Immature natural killer cell (primary cell): ENCODE results near the gene ASIC2. TPM values are rescaled to one million over a fixed set of nuclear protein-coding genes. Genes with fewer than 3 reads are reported as not detected.

Experiments
- DNase-seq, 3 donors: peaks; one replicate each; pipeline ENCODE4 v3.0.0; 2022; ENCODE audit warnings: mixed read lengths in 1 of 3
- H3K27ac Mint-ChIP-seq, 6 donors: one replicate each; pipeline ENCODE4 v1.8.0; 2020; ENCODE audit warnings: mixed read lengths in 6 of 6, mild to moderate bottlenecking in 5 of 6, inconsistent platforms in 4 of 6, moderate library complexity in 3 of 6
- H3K27me3 Mint-ChIP-seq, 3 donors: one replicate each; pipeline ENCODE4 v1.8.0; 2020 to 2021; ENCODE audit warnings: low read depth in 3 of 3, mild to moderate bottlenecking in 3 of 3, mixed read lengths in 3 of 3, moderate library complexity in 3 of 3, inconsistent platforms in 1 of 3
- H3K36me3 Mint-ChIP-seq, 3 donors: one replicate each; pipeline ENCODE4 v1.8.0; 2020; ENCODE audit warnings: mixed read lengths in 3 of 3, inconsistent platforms in 2 of 3, mild to moderate bottlenecking in 2 of 3
- H3K4me1 Mint-ChIP-seq, 2 donors: one replicate each; pipeline ENCODE4 v1.8.0; 2020; ENCODE audit warnings: inconsistent platforms in 2 of 2, mild to moderate bottlenecking in 2 of 2, mixed read lengths in 2 of 2, moderate library complexity in 1 of 2
- H3K4me3 Mint-ChIP-seq, 5 donors: one replicate each; pipeline ENCODE4 v1.8.0; 2020; ENCODE audit warnings: mild to moderate bottlenecking in 5 of 5, mixed read lengths in 5 of 5, inconsistent platforms in 3 of 5, moderate library complexity in 3 of 5
- H3K9me3 Mint-ChIP-seq, 6 donors: one replicate each; pipeline ENCODE4 v1.8.0; 2020; ENCODE audit warnings: mild to moderate bottlenecking in 6 of 6, mixed read lengths in 6 of 6, inconsistent platforms in 4 of 6, moderate library complexity in 3 of 6
- polyA plus RNA-seq, 3 donors: library from polyadenylated mRNA; unstranded; fragments of 300-500 nt; fragmentation: Illumina TruSeq; gene quantifications; one replicate each; pipeline ENCODE4 v1.2.3, GENCODE V29; 2021

The ASIC2 gene
- polyA plus RNA-seq, 3 donors from 2014 or later = not detected

- Mint-ChIP-seq H3K4me1 (peaks cover 2 to 22% of the 10 kb centered on the region in 2 donors), H3K27me3 (peaks cover under 1 to 15% (median 2%) of the 10 kb centered on the region in 3 donors), H3K9me3 (peaks cover 0 to 3% (median 0%) of the 10 kb centered on the region in 6 donors), H3K36me3 (no peaks in the 10 kb centered on the region), H3K27ac (no peak overlapping the region), H3K4me3 (no peak overlapping the region)
- no peak for DNase-seq
These were observed 7.1 kb upstream of the ASIC2 start for GRCh38 chr17:33300241-33300640.

GRCh38 chr17:33299115-33299514 is 6.0 kb upstream of the ASIC2 start:
- H3K27me3 Mint-ChIP-seq = peaks cover 3 to 20% (median 6%) of the 10 kb centered on the region in 3 donors
- H3K36me3 Mint-ChIP-seq = no peaks in the 10 kb centered on the region
- H3K27ac Mint-ChIP-seq = no peak overlapping the region
- H3K9me3 Mint-ChIP-seq = peaks cover 0 to 3% (median 0%) of the 10 kb centered on the region in 6 donors
- H3K4me1 Mint-ChIP-seq = peaks cover 3 to 22% of the 10 kb centered on the region in 2 donors
- no peak for DNase-seq
- H3K4me3 Mint-ChIP-seq = no peak overlapping the region

GRCh38 chr17:33297643-33298042 is 4.5 kb upstream of the ASIC2 start:
- H3K9me3 Mint-ChIP-seq = peaks cover 0 to 3% (median 0%) of the 10 kb centered on the region in 6 donors
- H3K27me3 Mint-ChIP-seq = peaks cover 6 to 20% (median 10%) of the 10 kb centered on the region in 3 donors
- H3K36me3 Mint-ChIP-seq = no peaks in the 10 kb centered on the region
- H3K4me3 Mint-ChIP-seq = no peak overlapping the region
- peaks cover 3 to 10% of the 10 kb centered on the region in 2 donors for H3K4me1 Mint-ChIP-seq
- DNase-seq = no peak
- no peak overlapping the region for H3K27ac Mint-ChIP-seq

- H3K4me1 Mint-ChIP-seq = peaks cover 0 to 6% of the 10 kb centered on the region in 2 donors
- H3K4me3 Mint-ChIP-seq = no peak overlapping the region
- peaks cover 9 to 25% (median 13%) of the 10 kb centered on the region in 3 donors for H3K27me3 Mint-ChIP-seq
- peaks cover 0 to 3% (median 0%) of the 10 kb centered on the region in 6 donors for H3K9me3 Mint-ChIP-seq
- H3K36me3 Mint-ChIP-seq = no peaks in the 10 kb centered on the region
- no peak for DNase-seq
- no peak overlapping the region for H3K27ac Mint-ChIP-seq
These were observed 1.9 kb upstream of the ASIC2 start for GRCh38 chr17:33294994-33295393.

- H3K36me3 Mint-ChIP-seq = no peaks in the 10 kb centered on the region
- peaks cover 11 to 27% (median 18%) of the 10 kb centered on the region in 3 donors for H3K27me3 Mint-ChIP-seq
- no peak overlapping the region for H3K4me3 Mint-ChIP-seq
- H3K4me1 Mint-ChIP-seq = peaks cover 0 to 6% of the 10 kb centered on the region in 2 donors
- peaks cover 0 to 2% (median 0%) of the 10 kb centered on the region in 6 donors for H3K9me3 Mint-ChIP-seq
- no peak overlapping the region for H3K27ac Mint-ChIP-seq
- no peak for DNase-seq
These were observed 704 bp downstream of the ASIC2 start for GRCh38 chr17:33292201-33292980.

GRCh38 chr17:33291248-33292200 is 1.6 kb downstream of the ASIC2 start:
- Mint-ChIP-seq H3K27ac (no peak overlapping the region), H3K27me3 (peaks cover 13 to 25% (median 19%) of the 10 kb centered on the region in 3 donors), H3K9me3 (peaks cover 0 to 2% (median 0%) of the 10 kb centered on the region in 6 donors), H3K36me3 (no peaks in the 10 kb centered on the region), H3K4me3 (peak overlapping the region in 3 of 5 donors; percentile 30 to 61 (median 60)), H3K4me1 (peaks cover 0 to 6% of the 10 kb centered on the region in 2 donors)
- DNase-seq = no peak

GRCh38 chr17:33290253-33290652 is 2.8 kb downstream of the ASIC2 start:
- Mint-ChIP-seq H3K4me1 (peaks cover 0 to 6% of the 10 kb centered on the region in 2 donors), H3K4me3 (no peak overlapping the region), H3K36me3 (no peaks in the 10 kb centered on the region), H3K27ac (no peak overlapping the region), H3K27me3 (peaks cover 14 to 27% (median 25%) of the 10 kb centered on the region in 3 donors), H3K9me3 (peaks cover 0 to 2% (median 0%) of the 10 kb centered on the region in 6 donors)
- no peak for DNase-seq

- Mint-ChIP-seq H3K9me3 (no peaks in the 10 kb centered on the region), H3K27ac (no peak overlapping the region), H3K27me3 (peaks cover 11 to 21% (median 19%) of the 10 kb centered on the region in 3 donors), H3K4me3 (no peak overlapping the region), H3K36me3 (no peaks in the 10 kb centered on the region), H3K4me1 (peaks cover 0 to 5% of the 10 kb centered on the region in 2 donors)
- DNase-seq = no peak
These were observed 4.1 kb downstream of the ASIC2 start for GRCh38 chr17:33288954-33289353.

- Mint-ChIP-seq H3K27ac (no peak overlapping the region), H3K4me1 (peaks cover 0 to 3% of the 10 kb centered on the region in 2 donors), H3K27me3 (peaks cover 10 to 18% (median 15%) of the 10 kb centered on the region in 3 donors), H3K36me3 (no peaks in the 10 kb centered on the region), H3K9me3 (no peaks in the 10 kb centered on the region), H3K4me3 (no peak overlapping the region)
- DNase-seq = no peak
These were observed 5.9 kb downstream of the ASIC2 start for GRCh38 chr17:33287096-33287725.

GRCh38 chr17:33285413-33285812 is 7.7 kb downstream of the ASIC2 start:
- H3K9me3 Mint-ChIP-seq = no peaks in the 10 kb centered on the region
- peaks cover 8 to 17% (median 10%) of the 10 kb centered on the region in 3 donors for H3K27me3 Mint-ChIP-seq
- no peak overlapping the region for H3K4me3 Mint-ChIP-seq
- no peak for DNase-seq
- no peak overlapping the region for H3K27ac Mint-ChIP-seq
- no peaks in the 10 kb centered on the region for H3K36me3 Mint-ChIP-seq
- H3K4me1 Mint-ChIP-seq = no peaks in the 10 kb centered on the region

- no peaks in the 10 kb centered on the region for H3K9me3 Mint-ChIP-seq
- no peak overlapping the region for H3K4me3 Mint-ChIP-seq
- H3K36me3 Mint-ChIP-seq = no peaks in the 10 kb centered on the region
- no peak for DNase-seq
- peaks cover 6 to 14% (median 10%) of the 10 kb centered on the region in 3 donors for H3K27me3 Mint-ChIP-seq
- no peak overlapping the region for H3K27ac Mint-ChIP-seq
- no peaks in the 10 kb centered on the region for H3K4me1 Mint-ChIP-seq
These were observed 9.1 kb downstream of the ASIC2 start for GRCh38 chr17:33284022-33284421.

- DNase-seq = no peak
- no peak overlapping the region for H3K4me3 Mint-ChIP-seq
- no peaks in the 10 kb centered on the region for H3K9me3 Mint-ChIP-seq
- H3K27me3 Mint-ChIP-seq = peaks cover 1 to 8% (median 3%) of the 10 kb centered on the region in 3 donors
- H3K27ac Mint-ChIP-seq = no peak overlapping the region
- H3K4me1 Mint-ChIP-seq = no peaks in the 10 kb centered on the region
- H3K36me3 Mint-ChIP-seq = no peaks in the 10 kb centered on the region
These were observed 12.7 kb downstream of the ASIC2 start for GRCh38 chr17:33280162-33280943.
